Measurements from ENCODE around the gene SEMA3E.
A peak's percentile ranks its signal among the peaks of the same experiment; 100 is the strongest.
"Not testable (repeated sequence)": the region's sequence is repeated elsewhere in the genome, so short reads cannot be mapped to it uniquely, and the experiment has no call there.

SEMA3E gene

GRCh38 chr7:83484826-83485225, 164.1 kb downstream of the SEMA3E start:
- no peak for DNase-seq

GRCh38 chr7:83484266-83484665, 164.7 kb downstream of the SEMA3E start:
- DNase-seq = no peak

DNA sequence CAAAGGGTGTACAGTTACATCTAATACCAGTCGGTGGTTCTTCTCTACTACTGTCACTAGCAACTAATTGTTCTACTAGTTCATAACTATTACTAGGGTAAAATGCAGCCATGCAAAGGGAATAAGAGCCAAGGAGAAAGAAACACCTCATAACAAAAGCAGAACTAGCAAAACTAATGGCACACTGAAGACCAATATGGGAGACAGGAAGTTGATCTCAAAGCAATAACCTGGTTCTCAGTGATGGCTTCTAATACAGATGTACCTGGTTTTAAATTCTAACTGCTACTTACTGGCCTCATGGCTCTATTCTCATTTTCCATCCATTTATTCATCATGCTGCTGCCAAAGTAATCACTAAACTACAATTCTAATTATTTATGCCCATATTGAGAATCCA, 170.3 kb downstream of the SEMA3E start:
- no peak for DNase-seq

DNA sequence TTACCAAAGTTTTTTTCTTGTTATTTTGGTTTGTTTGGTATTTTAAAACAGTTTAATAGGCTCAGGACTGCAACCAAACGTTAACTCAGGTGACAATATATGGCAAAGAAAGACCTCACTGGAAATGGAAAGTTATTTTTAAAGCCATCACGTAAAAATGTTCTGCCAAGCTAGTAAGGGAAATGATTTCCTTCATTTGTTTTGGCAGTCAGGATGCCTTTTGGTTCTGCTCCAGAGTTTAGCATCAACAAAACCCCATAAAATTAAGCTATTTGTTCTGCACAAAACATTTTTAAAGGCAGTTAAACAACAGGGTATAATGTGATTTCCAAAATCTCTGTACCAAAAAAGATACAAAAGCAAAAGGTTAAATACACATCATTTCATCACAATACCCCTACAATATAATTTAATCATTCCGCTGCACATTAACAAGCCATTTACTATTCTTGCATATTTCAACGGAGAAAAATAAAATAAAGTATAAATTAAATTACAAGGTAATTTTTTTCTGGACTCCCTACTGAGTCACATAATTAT, 172.4 kb downstream of the SEMA3E start:
- no peak for DNase-seq

DNA sequence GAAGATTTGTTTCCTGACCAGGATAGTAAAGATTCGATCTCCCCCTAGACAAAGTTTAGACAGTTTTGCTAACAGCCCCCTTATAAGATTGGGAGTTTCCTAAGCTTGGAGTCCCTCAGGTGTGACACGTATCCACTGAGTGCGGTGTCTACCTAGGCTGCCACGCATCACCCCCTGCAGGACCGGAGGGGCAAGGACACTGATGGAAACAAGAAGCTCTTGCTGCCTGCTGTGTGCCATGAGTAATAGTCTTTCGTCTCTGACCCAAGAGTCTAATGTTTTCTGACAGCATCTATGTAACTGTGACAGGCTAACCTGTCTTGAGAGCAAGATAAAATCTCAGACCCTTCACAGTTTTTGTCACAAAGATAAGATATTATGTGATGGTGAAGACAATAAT, 173.5 kb downstream of the SEMA3E start:
- no peak for DNase-seq

- DNase-seq = no peak
Observed at GRCh38 chr7:83472376-83472775, 176.6 kb downstream of the SEMA3E start.

- DNase-seq = no peak
Observed at GRCh38 chr7:83469491-83469890, 179.4 kb downstream of the SEMA3E start.

- DNase-seq = no peak
Observed at GRCh38 chr7:83469076-83469475, 179.9 kb downstream of the SEMA3E start.

- DNase-seq = peak; percentile 98
Observed at GRCh38 chr7:83468251-83468739, 180.6 kb downstream of the SEMA3E start.

GRCh38 chr7:83467493-83467892, 181.4 kb downstream of the SEMA3E start:
- no peak for DNase-seq

- DNase-seq = no peak
Observed at GRCh38 chr7:83466956-83467355, 182.0 kb downstream of the SEMA3E start.

GRCh38 chr7:83466187-83466923, 182.6 kb downstream of the SEMA3E start:
- no peak for DNase-seq

GRCh38 chr7:83465643-83466042, 183.3 kb downstream of the SEMA3E start:
- no peak for DNase-seq

DNA sequence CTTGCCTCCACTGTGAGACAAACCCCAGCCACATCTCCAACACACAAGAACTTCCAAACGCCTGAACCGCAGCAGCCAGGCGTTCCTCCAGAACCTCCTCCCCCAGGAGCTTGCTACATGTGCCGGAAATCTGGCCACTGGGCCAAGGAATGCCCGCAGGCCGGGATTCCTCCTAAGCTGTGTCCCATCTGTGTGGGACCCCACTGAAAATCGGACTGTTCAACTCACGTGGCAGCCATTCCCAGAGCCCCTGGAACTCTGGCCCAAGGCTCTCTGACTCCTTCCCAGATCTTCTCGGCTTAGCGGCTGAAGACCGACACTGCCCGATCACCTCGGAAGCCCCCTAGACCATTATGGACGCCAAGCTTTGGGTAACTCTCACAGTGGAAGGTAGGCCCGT, 187.1 kb downstream of the SEMA3E start:
- DNase-seq = not testable (repeated sequence)

GRCh38 chr7:83459930-83460653, 188.8 kb downstream of the SEMA3E start:
- DNase-seq = not testable (repeated sequence)

GRCh38 chr7:83459101-83459929, 189.6 kb downstream of the SEMA3E start:
- not testable (repeated sequence) for DNase-seq

GRCh38 chr7:83457022-83457892, 191.7 kb downstream of the SEMA3E start:
- no peak for DNase-seq

DNA sequence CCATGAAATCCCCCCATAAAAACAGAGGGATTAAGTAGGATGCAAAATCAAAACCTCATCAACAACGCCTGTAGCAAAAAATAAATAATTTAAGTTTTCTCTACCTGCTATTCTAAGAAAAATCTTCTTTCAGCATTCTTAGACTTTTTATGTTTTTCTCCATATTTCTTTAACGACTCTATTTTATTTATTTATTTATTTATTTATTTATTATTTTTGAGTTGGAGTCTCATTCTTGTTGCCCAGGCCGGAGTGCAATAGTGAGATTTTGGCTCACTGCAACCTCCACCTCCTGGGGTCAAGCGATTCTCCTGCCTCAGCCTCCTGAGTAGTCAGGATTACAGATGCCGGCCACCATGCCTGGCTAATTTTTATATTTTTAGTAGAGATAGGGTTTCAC, 192.5 kb downstream of the SEMA3E start:
- DNase-seq = no peak

- DNase-seq = no peak
Observed at GRCh38 chr7:83455612-83456011, 193.3 kb downstream of the SEMA3E start.

DNA sequence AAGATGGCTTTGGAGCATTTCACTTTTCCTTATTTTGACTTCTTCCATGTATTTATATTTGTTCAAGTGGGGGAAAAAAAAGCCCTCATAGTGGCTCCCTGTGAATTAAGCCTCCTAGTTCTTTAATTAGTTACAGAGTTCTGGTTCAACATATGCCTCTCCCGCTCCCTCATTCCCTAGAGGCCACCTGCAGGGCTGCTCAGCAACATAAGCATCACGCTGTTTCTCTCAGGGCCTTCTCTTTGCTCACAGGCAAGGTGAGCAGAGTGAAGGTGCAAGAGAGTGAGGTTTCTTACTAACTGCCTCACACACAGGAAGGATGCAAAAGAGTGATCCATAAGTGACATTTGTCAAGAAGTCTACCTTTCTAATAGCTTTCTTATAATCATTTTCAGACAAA, 196.7 kb downstream of the SEMA3E start:
- no peak for DNase-seq

- no peak for DNase-seq
Observed at GRCh38 chr7:83451501-83452045, 197.4 kb downstream of the SEMA3E start.

DNA sequence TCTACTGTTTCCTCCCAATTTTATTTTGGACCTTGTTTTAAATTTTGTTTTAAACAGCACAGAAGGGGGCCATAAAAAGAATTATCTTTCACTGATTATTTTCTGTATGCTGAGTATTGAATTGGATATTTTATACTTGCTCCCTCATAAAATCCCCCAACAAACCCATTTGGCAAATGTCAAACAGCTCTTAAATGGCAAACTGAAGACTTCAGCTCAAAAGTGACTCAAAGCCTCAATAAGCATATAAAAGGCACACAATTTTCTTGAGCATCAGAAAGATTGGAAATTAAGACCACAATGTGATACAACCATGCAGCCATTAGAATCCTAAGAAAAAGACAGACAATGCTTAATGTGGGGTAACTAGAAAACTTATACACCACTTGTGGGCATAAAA, 199.2 kb downstream of the SEMA3E start:
- no peak for DNase-seq
